ENCODE measurements around the gene CADPS.

- TF ChIP-seq CTCF (conservative IDR thresholded peaks at IDR 0.05 in 1 of 2, IDR thresholded peaks at IDR 0.05 in 1 of 2; ENCODE audit: extremely low read depth in 1 of 2, insufficient read depth in 1 of 2, low read depth in 1 of 2, low read length in 2 of 2) (no peak), EZH2 (IDR thresholded peaks at IDR 0.05; ENCODE audit: borderline replicate concordance, low read length) (no peak)
These were observed 29.2 kb downstream of the CADPS start for GRCh38 chr3:62845996-62846395.

Measured in mammary epithelial cell (primary cell).